Measurements from ENCODE around the gene NCK2.

DNA sequence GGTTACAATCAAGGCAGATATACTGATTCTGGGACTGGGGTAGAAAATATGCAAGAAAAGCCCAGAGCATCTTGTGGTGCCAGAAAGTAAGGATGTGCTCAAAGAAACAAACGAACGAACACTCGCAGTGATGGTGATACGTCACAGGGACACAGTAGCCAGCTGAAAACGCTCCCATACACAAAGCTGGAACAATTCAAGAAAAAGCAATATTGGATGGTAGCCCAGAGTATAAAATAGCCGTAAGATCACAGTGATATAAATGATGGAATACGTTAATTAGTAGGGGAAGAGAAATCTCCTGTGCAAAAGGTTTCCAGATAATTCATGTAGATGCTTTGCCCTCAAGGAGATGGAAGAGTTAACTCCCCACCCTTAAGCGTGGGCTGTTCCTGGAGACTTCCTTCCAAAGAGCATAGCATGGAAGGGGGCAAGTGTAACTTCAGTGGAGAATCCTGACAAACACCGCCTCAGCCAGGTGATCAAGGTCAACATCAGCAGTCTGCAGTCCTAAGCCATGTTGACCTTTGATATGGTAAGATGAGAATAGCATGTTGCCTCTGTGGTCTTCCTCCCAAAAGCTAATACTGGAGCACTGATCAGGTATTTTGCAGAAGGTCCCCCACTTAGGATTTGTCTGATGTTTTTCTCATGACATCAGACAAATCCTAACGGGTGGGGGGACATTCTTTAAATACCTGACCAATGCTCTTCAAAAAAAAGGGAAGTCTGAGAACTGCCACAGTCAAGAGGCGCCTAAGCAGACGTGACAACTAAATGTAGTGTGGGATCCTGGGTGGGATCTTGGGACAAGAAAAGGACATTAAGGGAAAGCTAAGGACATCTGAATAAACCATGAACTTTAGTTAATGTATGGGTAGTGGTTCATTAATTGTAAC is 99.0 kb downstream of the NCK2 start:
- TF ChIP-seq EZH2phosphoT487 (conservative IDR thresholded peaks at IDR 0.05; ENCODE audit: low read length), result no peak
- TF ChIP-seq, protein P1, sequence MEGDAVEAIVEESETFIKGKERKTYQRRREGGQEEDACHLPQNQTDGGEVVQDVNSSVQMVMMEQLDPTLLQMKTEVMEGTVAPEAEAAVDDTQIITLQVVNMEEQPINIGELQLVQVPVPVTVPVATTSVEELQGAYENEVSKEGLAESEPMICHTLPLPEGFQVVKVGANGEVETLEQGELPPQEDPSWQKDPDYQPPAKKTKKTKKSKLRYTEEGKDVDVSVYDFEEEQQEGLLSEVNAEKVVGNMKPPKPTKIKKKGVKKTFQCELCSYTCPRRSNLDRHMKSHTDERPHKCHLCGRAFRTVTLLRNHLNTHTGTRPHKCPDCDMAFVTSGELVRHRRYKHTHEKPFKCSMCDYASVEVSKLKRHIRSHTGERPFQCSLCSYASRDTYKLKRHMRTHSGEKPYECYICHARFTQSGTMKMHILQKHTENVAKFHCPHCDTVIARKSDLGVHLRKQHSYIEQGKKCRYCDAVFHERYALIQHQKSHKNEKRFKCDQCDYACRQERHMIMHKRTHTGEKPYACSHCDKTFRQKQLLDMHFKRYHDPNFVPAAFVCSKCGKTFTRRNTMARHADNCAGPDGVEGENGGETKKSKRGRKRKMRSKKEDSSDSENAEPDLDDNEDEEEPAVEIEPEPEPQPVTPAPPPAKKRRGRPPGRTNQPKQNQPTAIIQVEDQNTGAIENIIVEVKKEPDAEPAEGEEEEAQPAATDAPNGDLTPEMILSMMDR (IDR thresholded peaks at IDR 0.05; ENCODE audit: insufficient read depth, low read length, poor library complexity, severe bottlenecking), result no peak
